Endothelial cell of umbilical vein (primary cell): ENCODE measurements around the gene LOXL3. TPM values are rescaled to one million over a fixed set of nuclear protein-coding genes. Genes with fewer than 3 reads are reported as not detected.

Experiments
- BruUV-seq: library from RNA; stranded (reverse); fragments of 400-500 nt; replicated peaks from 2 replicates; lab custom pipeline; 2021; lab: Mats Ljungman, UMichigan
- CTCF ChIA-PET: fragments of 300-600, 350-600 bp; sonication (Branson Sonifier 250); formaldehyde crosslinking; loops from one replicate; lab custom pipeline; 2021; ENCODE audit warnings: antibody characterized with exemption, inconsistent platforms; lab: Charles Lee
- POLR2A ChIA-PET: fragments of 300-600, 350-600 bp; sonication (Branson Sonifier 250); formaldehyde crosslinking; loops from one replicate; lab custom pipeline; 2021; ENCODE audit warnings: antibody characterized with exemption, inconsistent platforms; lab: Charles Lee
- DNase-seq: peaks from one replicate; pipeline ENCODE4 v3.0.0-alpha.2; 2011; ENCODE audit warnings: low read depth, low spot score
- FAIRE-seq: peaks from 2 replicates; lab custom pipeline; 2011; peaks lifted over from hg19 to GRCh38; lab: Jason Lieb, UNC
- H2AFZ ChIP-seq: 2 replicates; pipeline ENCODE4 v1.6.0; 2012; ENCODE audit warnings: low read depth, low read length, control low read depth, inconsistent platforms
- H3K27ac ChIP-seq: 2 replicates; pipeline ENCODE4 v1.5.1; 2011; ENCODE audit warnings: low read depth, mild to moderate bottlenecking, control low read depth, low read length, moderate library complexity; ENCODE audit not compliant: insufficient read depth
- H3K27me3 ChIP-seq, 2 experiments: 2 replicates each; pipeline versions ENCODE4 v1.6.0 to v1.6.1; 2011; ENCODE audit warnings: low read length in 2 of 2, mixed read lengths in 1 of 2; ENCODE audit not compliant: control insufficient read depth in 2 of 2, insufficient read depth in 2 of 2
- H3K36me3 ChIP-seq, 2 experiments: 2 replicates in 1 of 2; 3 replicates in 1 of 2; pipeline ENCODE4 v1.5.1; 2011; ENCODE audit warnings: low read length in 2 of 2, mild to moderate bottlenecking in 1 of 2, moderate library complexity in 1 of 2; ENCODE audit not compliant: control insufficient read depth in 2 of 2, insufficient read depth in 2 of 2; ENCODE audit errors: extremely low read depth in 1 of 2
- H3K4me1 ChIP-seq: 3 replicates; pipeline ENCODE4 v1.5.1; 2011; ENCODE audit warnings: mild to moderate bottlenecking, low read length; ENCODE audit not compliant: control insufficient read depth, insufficient read depth; ENCODE audit errors: extremely low read depth
- H3K4me2 ChIP-seq: 2 replicates; pipeline ENCODE4 v1.6.1; 2011; ENCODE audit warnings: low read length, control low read depth, mixed read lengths; ENCODE audit not compliant: insufficient read depth
- H3K4me3 ChIP-seq, 3 experiments: fragments of 200-600 bp in 1 of 3; sonication (generic), shearing (Covaris generic) in 1 of 3; replicated peaks in 1 of 3; 2 replicates each; pipeline ENCODE4 v1.5.1; 2011 to 2016; ENCODE audit warnings: control low read depth in 3 of 3, low read length in 3 of 3, mild to moderate bottlenecking in 2 of 3, inconsistent platforms in 1 of 3, low read depth in 1 of 3, moderate library complexity in 1 of 3; ENCODE audit not compliant: insufficient read depth in 1 of 3
- H3K79me2 ChIP-seq: 2 replicates; pipeline ENCODE4 v1.6.0; 2012; ENCODE audit warnings: low read length, inconsistent platforms; ENCODE audit not compliant: control insufficient read depth, insufficient read depth
- H3K9ac ChIP-seq: replicated peaks from 2 replicates; pipeline ENCODE3; 2011; ENCODE audit warnings: low read length, control low read depth; ENCODE audit not compliant: insufficient read depth; ENCODE audit errors: extremely low read depth
- H3K9me1 ChIP-seq: replicated peaks from 3 replicates; pipeline ENCODE4 v1.6.0; 2011; ENCODE audit warnings: mild to moderate bottlenecking, low read length; ENCODE audit not compliant: control insufficient read depth, insufficient read depth; ENCODE audit errors: extremely low read depth
- H3K9me3 ChIP-seq: replicated peaks from 2 replicates; pipeline ENCODE4 v1.5.1; 2012; ENCODE audit warnings: low read length, inconsistent platforms; ENCODE audit not compliant: control insufficient read depth, insufficient read depth
- H4K20me1 ChIP-seq: replicated peaks from 2 replicates; pipeline ENCODE3; 2011; ENCODE audit warnings: mild to moderate bottlenecking, low read length; ENCODE audit not compliant: control insufficient read depth, insufficient read depth; ENCODE audit errors: extremely low read depth
- EZH2 ChIP-seq: IDR thresholded peaks from 2 replicates; pipeline ENCODE4 v1.6.1; 2012; ENCODE audit warnings: borderline replicate concordance, low read depth, mild to moderate bottlenecking, moderate library complexity, low read length, inconsistent platforms; ENCODE audit not compliant: severe bottlenecking
- FOS ChIP-seq: IDR thresholded peaks from 2 replicates; pipeline ENCODE4 v1.6.1; 2011; ENCODE audit warnings: mild to moderate bottlenecking, low read length, moderate library complexity, borderline replicate concordance; ENCODE audit not compliant: insufficient read depth
- GATA2 ChIP-seq: IDR thresholded peaks from 2 replicates; pipeline ENCODE4 v1.7.0; 2011; ENCODE audit warnings: low read depth, mild to moderate bottlenecking, moderate library complexity, mixed read lengths, low read length; ENCODE audit not compliant: insufficient read length, insufficient read depth
- POLR2A ChIP-seq: IDR thresholded peaks from 2 replicates; pipeline ENCODE4 v1.6.1; 2012; ENCODE audit warnings: low read depth, mild to moderate bottlenecking, control low read depth, low read length
- POLR2AphosphoS5 ChIP-seq: IDR thresholded peaks from 2 replicates; pipeline ENCODE4 v1.6.1; 2012; ENCODE audit warnings: low read depth, mild to moderate bottlenecking, control low read depth, low read length, moderate library complexity; ENCODE audit not compliant: insufficient read depth
- dilution Hi-C: fragments of 300-500 bp; cut with MboI; formaldehyde crosslinking; loops from one replicate; pipeline ENCODE4 v1.15.0; 2019; ENCODE audit warnings: low sequenced_read_pairs; ENCODE audit not compliant: extremely low pct_ligation_motif_present
- intact Hi-C: fragments of 100-400 bp; cut with micrococcal nuclease; formaldehyde crosslinking; loops from one replicate; pipeline ENCODE4 v1.10.0; 2022
- polyA plus RNA-seq, 4 experiments: library from polyadenylated mRNA; depleted of rRNA in 3 of 4; stranded (reverse) in 3 of 4; unstranded in 1 of 4; fragments of >200 nt; gene quantifications; 2 replicates each; pipeline versions ENCODE4 v1.2.1 to v1.2.3, GENCODE V29; 2011 to 2012; ENCODE audit warnings: missing spikeins in 1 of 4
- total RNA-seq: library from RNA; stranded (reverse); gene quantifications from 2 replicates; pipeline ENCODE4 v1.2.3, GENCODE V29; 2021
- TF ChIP-seq, protein P1 (sequence below): IDR thresholded peaks from 2 replicates; pipeline ENCODE4 v1.6.1; 2011; ENCODE audit not compliant: insufficient read depth, insufficient read length
- TF ChIP-seq, protein P2 (sequence below), 2 donors: IDR thresholded peaks; 1 replicate in 1 of 2; 2 replicates in 1 of 2; pipeline ENCODE4 v1.5.1; 2011; ENCODE audit warnings: low read length in 2 of 2, mild to moderate bottlenecking in 2 of 2, moderate library complexity in 2 of 2, control low read depth in 1 of 2, inconsistent platforms in 1 of 2, low read depth in 1 of 2; ENCODE audit not compliant: insufficient read depth in 1 of 2; ENCODE audit errors: extremely low read depth in 1 of 2

Gene LOXL3
- total and polyA plus RNA-seq, 2 donors (not counting 3 experiments of a cell fraction or from before 2014, with no cell fraction given), result 0.95 to 1.3 TPM

DNA sequence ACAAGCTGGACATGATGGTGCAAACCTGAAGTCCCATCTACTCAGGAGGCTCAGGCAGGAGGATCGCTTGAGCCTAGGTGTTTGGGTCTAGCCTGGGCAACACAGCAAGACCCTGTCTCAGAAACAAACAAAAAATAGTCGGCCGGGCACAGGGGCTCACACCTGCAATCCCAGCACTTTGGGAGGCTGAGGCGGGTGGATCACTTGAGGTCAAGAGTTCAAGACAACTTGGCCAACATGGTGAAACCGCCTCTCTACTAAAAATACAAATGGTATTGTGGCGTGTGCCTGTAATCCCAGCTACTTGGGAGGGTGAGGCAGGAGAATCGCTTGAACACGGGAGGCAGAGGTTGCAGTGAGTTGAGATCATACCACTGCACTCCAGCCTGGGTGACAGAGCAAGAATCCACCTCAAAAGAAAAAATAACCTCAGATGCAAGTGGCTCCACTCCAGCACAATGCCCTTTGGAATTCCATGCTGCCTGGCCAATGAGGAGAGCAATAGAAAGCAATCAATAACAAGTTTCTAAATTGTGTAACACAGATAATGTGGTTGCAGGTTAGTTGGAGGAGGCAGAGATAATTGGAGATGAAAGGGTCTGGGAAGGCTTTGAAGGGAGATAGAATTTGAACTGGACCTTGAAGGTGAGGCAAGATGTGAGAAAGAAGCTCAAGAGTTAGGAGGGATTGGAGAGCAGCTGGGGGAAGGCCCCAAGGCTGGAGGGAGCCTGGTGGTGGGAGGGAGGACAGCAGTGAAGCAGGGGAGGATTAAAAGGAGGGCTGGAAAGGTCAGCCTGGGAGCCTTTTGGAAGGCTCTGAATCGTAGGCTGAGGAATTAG lies 64.9 kb downstream of the LOXL3 start:
- H3K4me1 ChIP-seq, result peaks cover 4% of the 10 kb centered on the region
- H3K9ac ChIP-seq, result no peak overlapping the region
- peaks cover 3 to 14% of the 10 kb centered on the region in 2 experiments for H3K36me3 ChIP-seq
- no peak overlapping the region for H2AFZ ChIP-seq
- no peak overlapping the region for H3K4me2 ChIP-seq
- H3K9me3 ChIP-seq, result no peaks in the 10 kb centered on the region
- no peak for TF ChIP-seq EZH2
- TF ChIP-seq POLR2AphosphoS5, result no peak
- TF ChIP-seq FOS, result no peak
- no peak for TF ChIP-seq GATA2
- TF ChIP-seq POLR2A, result no peak
- TF ChIP-seq, protein P1, sequence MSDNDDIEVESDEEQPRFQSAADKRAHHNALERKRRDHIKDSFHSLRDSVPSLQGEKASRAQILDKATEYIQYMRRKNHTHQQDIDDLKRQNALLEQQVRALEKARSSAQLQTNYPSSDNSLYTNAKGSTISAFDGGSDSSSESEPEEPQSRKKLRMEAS, result no peak
- TF ChIP-seq, protein P2, sequence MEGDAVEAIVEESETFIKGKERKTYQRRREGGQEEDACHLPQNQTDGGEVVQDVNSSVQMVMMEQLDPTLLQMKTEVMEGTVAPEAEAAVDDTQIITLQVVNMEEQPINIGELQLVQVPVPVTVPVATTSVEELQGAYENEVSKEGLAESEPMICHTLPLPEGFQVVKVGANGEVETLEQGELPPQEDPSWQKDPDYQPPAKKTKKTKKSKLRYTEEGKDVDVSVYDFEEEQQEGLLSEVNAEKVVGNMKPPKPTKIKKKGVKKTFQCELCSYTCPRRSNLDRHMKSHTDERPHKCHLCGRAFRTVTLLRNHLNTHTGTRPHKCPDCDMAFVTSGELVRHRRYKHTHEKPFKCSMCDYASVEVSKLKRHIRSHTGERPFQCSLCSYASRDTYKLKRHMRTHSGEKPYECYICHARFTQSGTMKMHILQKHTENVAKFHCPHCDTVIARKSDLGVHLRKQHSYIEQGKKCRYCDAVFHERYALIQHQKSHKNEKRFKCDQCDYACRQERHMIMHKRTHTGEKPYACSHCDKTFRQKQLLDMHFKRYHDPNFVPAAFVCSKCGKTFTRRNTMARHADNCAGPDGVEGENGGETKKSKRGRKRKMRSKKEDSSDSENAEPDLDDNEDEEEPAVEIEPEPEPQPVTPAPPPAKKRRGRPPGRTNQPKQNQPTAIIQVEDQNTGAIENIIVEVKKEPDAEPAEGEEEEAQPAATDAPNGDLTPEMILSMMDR (IDR thresholded peaks at IDR 0.05; ENCODE audit: extremely low read depth in 1 of 2, insufficient read depth in 1 of 2, low read depth in 1 of 2, low read length in 2 of 2), result no peak
- no peaks in the 10 kb centered on the region for H4K20me1 ChIP-seq
- no peaks in the 10 kb centered on the region for H3K79me2 ChIP-seq
- intact Hi-C loops, result no loop called here
- dilution Hi-C loops, result no loop called here
- FAIRE-seq (no peak), DNase-seq (no peak)
- ChIA-PET POLR2A (no interaction called here), CTCF (interaction anchor here (0.9 to 2.1 kb wide), 2 partner anchors 9 to 43 kb away, joined by 3 to 8 read pairs; no protein-coding TSS in a partner anchor)
- H3K4me3 ChIP-seq, result no peak overlapping the region
- no TSS peak for BruUV-seq
- H3K27ac ChIP-seq, result no peak overlapping the region
- H3K9me1 ChIP-seq, result no peaks in the 10 kb centered on the region
- H3K27me3 ChIP-seq, result no peaks in the 10 kb centered on the region
